Parathyroid adenoma (tissue), 2 donors: Measurements from ENCODE around the gene HLCS.

ENCODE experiments used
- H2AFZ ChIP-seq: fragments of 300-600 bp; sonication (generic); one replicate; pipeline ENCODE4 v1.7.0; 2017; ENCODE audit warnings: antibody characterized with exemption, mild to moderate bottlenecking
- H3K27ac ChIP-seq: fragments of 300-600 bp; sonication (generic); one replicate; pipeline ENCODE4 v1.7.0; 2017
- H3K27me3 ChIP-seq: fragments of 300-600 bp; sonication (generic); one replicate; pipeline ENCODE4 v1.7.0; 2017; ENCODE audit warnings: low read length; ENCODE audit not compliant: control insufficient read depth, insufficient read depth
- H3K36me3 ChIP-seq: fragments of 300-600 bp; sonication (generic); one replicate; pipeline ENCODE4 v1.7.0; 2017; ENCODE audit warnings: low read length; ENCODE audit not compliant: control insufficient read depth, insufficient read depth
- H3K4me1 ChIP-seq: fragments of 300-600 bp; sonication (generic); one replicate; pipeline ENCODE4 v1.7.0; 2017; ENCODE audit warnings: control low read depth
- H3K4me2 ChIP-seq: fragments of 300-600 bp; sonication (generic); one replicate; pipeline ENCODE4 v1.7.0; 2017; ENCODE audit warnings: low read length
- H3K4me3 ChIP-seq: fragments of 300-600 bp; sonication (generic); one replicate; pipeline ENCODE4 v1.7.0; 2017; ENCODE audit warnings: low read depth, low read length
- H3K79me2 ChIP-seq: fragments of 300-600 bp; sonication (generic); one replicate; pipeline ENCODE4 v1.7.0; 2017; ENCODE audit warnings: control low read depth
- H3K9ac ChIP-seq: fragments of 300-600 bp; sonication (generic); one replicate; pipeline ENCODE4 v1.7.0; 2017; ENCODE audit warnings: mild to moderate bottlenecking
- H3K9me3 ChIP-seq: fragments of 300-600 bp; sonication (generic); one replicate; pipeline ENCODE4 v1.7.0; 2017; ENCODE audit warnings: low read length; ENCODE audit not compliant: control insufficient read depth
- CTCF ChIP-seq: fragments of 300-600 bp; sonication (generic); IDR thresholded peaks from one replicate; pipeline ENCODE4 v1.7.0; 2017; ENCODE audit warnings: antibody characterized with exemption, mild to moderate bottlenecking
- donor health status: primary hyperparathyroidism.

HLCS gene

GRCh38 chr21:36756527-36756926, 209.9 kb downstream of the HLCS start:
- H3K4me2 ChIP-seq = no peak overlapping the region
- H3K9ac ChIP-seq = no peak overlapping the region
- no peaks in the 10 kb centered on the region for H3K27me3 ChIP-seq
- no peak overlapping the region for H3K4me3 ChIP-seq
- no peak overlapping the region for H3K27ac ChIP-seq
- H3K36me3 ChIP-seq = no peaks in the 10 kb centered on the region
- H3K4me1 ChIP-seq = no peaks in the 10 kb centered on the region
- no peaks in the 10 kb centered on the region for H3K79me2 ChIP-seq
- H3K9me3 ChIP-seq = no peaks in the 10 kb centered on the region
- no peak overlapping the region for H2AFZ ChIP-seq
- TF ChIP-seq CTCF = no peak

GRCh38 chr21:36754241-36754898, 212.1 kb downstream of the HLCS start:
- Histone ChIP-seq H3K27me3 (no peaks in the 10 kb centered on the region), H3K36me3 (no peaks in the 10 kb centered on the region), H3K4me1 (no peaks in the 10 kb centered on the region), H3K27ac (no peak overlapping the region), H3K4me3 (no peak overlapping the region), H3K9me3 (no peaks in the 10 kb centered on the region), H2AFZ (no peak overlapping the region), H3K9ac (no peak overlapping the region), H3K4me2 (no peak overlapping the region), H3K79me2 (no peaks in the 10 kb centered on the region)
- no peak for TF ChIP-seq CTCF

GRCh38 chr21:36753556-36753955, 212.9 kb downstream of the HLCS start:
- Histone ChIP-seq H3K27me3 (no peaks in the 10 kb centered on the region), H3K4me3 (no peak overlapping the region), H3K4me1 (no peaks in the 10 kb centered on the region), H3K79me2 (no peaks in the 10 kb centered on the region), H3K36me3 (no peaks in the 10 kb centered on the region), H3K4me2 (no peak overlapping the region), H3K9ac (no peak overlapping the region), H3K9me3 (no peaks in the 10 kb centered on the region), H2AFZ (no peak overlapping the region), H3K27ac (no peak overlapping the region)
- no peak for TF ChIP-seq CTCF

- Histone ChIP-seq H3K4me2 (no peak overlapping the region), H3K4me3 (no peak overlapping the region), H3K27ac (no peak overlapping the region), H3K9ac (no peak overlapping the region), H3K9me3 (no peaks in the 10 kb centered on the region), H3K36me3 (no peaks in the 10 kb centered on the region), H3K4me1 (no peaks in the 10 kb centered on the region), H3K79me2 (no peaks in the 10 kb centered on the region), H2AFZ (no peak overlapping the region), H3K27me3 (no peaks in the 10 kb centered on the region)
- no peak for TF ChIP-seq CTCF
These were observed 215.1 kb downstream of the HLCS start for GRCh38 chr21:36751383-36751782.

- Histone ChIP-seq H3K4me2 (no peak overlapping the region), H3K9ac (no peak overlapping the region), H3K79me2 (no peaks in the 10 kb centered on the region), H3K4me1 (no peaks in the 10 kb centered on the region), H3K36me3 (no peaks in the 10 kb centered on the region), H3K27me3 (no peaks in the 10 kb centered on the region), H2AFZ (no peak overlapping the region), H3K27ac (no peak overlapping the region), H3K4me3 (no peak overlapping the region), H3K9me3 (no peaks in the 10 kb centered on the region)
- no peak for TF ChIP-seq CTCF
These were observed 215.9 kb downstream of the HLCS start for GRCh38 chr21:36750576-36750959.
